MCF 10A (cell line): ENCODE data around the gene DNAJC16. TPM values are rescaled to one million over a fixed set of nuclear protein-coding genes. Genes with fewer than 3 reads are reported as not detected.

Source experiments
- Bru-seq: library from RNA; stranded (reverse); fragments of 400-500 nt; gene quantifications from one replicate; lab custom pipeline; 2021; lab: Mats Ljungman, UMichigan
- BruChase-seq, 2 experiments: library from RNA; stranded (reverse); fragments of 400-500 nt; gene quantifications; one replicate each; lab custom pipeline; 2021; lab: Mats Ljungman, UMichigan
- BruUV-seq: library from RNA; stranded (reverse); fragments of 400-500 nt; replicated peaks from 2 replicates; lab custom pipeline; 2021; lab: Mats Ljungman, UMichigan
- CTCF ChIA-PET: fragments of 300-600 bp; sonication (Branson Sonifier 250); formaldehyde crosslinking; extraction: SDS; loops from one replicate; lab custom pipeline; 2021; ENCODE audit warnings: antibody characterized with exemption, inconsistent platforms; lab: Yijun Ruan, JAX
- POLR2A ChIA-PET: fragments of 300-600, 350-650 bp; sonication (Branson Sonifier 250); formaldehyde crosslinking; extraction: SDS; loops from one replicate; lab custom pipeline; 2020; ENCODE audit warnings: antibody characterized with exemption, inconsistent platforms; lab: Yijun Ruan, JAX
- DNase-seq: peaks from one replicate; pipeline ENCODE4 v3.0.0-alpha.2; 2018; ENCODE audit not compliant: unreplicated experiment
- H3K27ac Mint-ChIP-seq: one replicate; pipeline ENCODE4 v1.8.0; 2022; ENCODE audit warnings: mild to moderate bottlenecking, low read depth, mixed read lengths; ENCODE audit not compliant: unreplicated experiment
- H3K27me3 Mint-ChIP-seq: one replicate; pipeline ENCODE4 v1.8.0; 2022; ENCODE audit warnings: mixed read lengths; ENCODE audit not compliant: insufficient read depth, unreplicated experiment
- H3K36me3 Mint-ChIP-seq: one replicate; pipeline ENCODE4 v1.8.0; 2022; ENCODE audit warnings: mild to moderate bottlenecking, moderate library complexity, mixed read lengths; ENCODE audit not compliant: insufficient read depth, unreplicated experiment
- H3K4me1 Mint-ChIP-seq: one replicate; pipeline ENCODE4 v1.8.0; 2022; ENCODE audit warnings: mixed read lengths; ENCODE audit not compliant: insufficient read depth, unreplicated experiment
- H3K4me3 Mint-ChIP-seq: one replicate; pipeline ENCODE4 v1.8.0; 2022; ENCODE audit warnings: mild to moderate bottlenecking, moderate library complexity, mixed read lengths; ENCODE audit not compliant: unreplicated experiment
- H3K9me3 Mint-ChIP-seq: one replicate; pipeline ENCODE4 v1.8.0; 2022; ENCODE audit warnings: mixed read lengths; ENCODE audit not compliant: unreplicated experiment
- CTCF ChIP-seq: fragments of 200-600 bp; IDR thresholded peaks from one replicate; pipeline ENCODE4 v1.8.0; 2022; ENCODE audit warnings: antibody characterized with exemption, mild to moderate bottlenecking; ENCODE audit not compliant: unreplicated experiment
- intact Hi-C: fragments of 100-400 bp; cut with micrococcal nuclease; formaldehyde crosslinking; loops from 2 replicates; pipeline ENCODE4 v1.14.1; 2022
- long read RNA-seq: library from polyadenylated mRNA; stranded (forward); transcript quantifications from one replicate; pipeline ENCODE4 v2.0.0, GENCODE V29; 2022
- total RNA-seq: library from RNA; stranded (reverse); gene quantifications from 2 replicates; pipeline ENCODE4 v1.2.3, GENCODE V29; 2022

Gene DNAJC16
- 17.2 and 26.5 TPM in 2 replicates for total RNA-seq
- percentile 75 among the genes with signal in this experiment for Bru-seq, nascent RNA
- percentile 90 among the genes with signal in this experiment for BruChase-seq, experiment 1, labeled RNA remaining after a 6-hour chase
- percentile 85 among the genes with signal in this experiment for BruChase-seq, experiment 2, labeled RNA remaining after a 2-hour chase
- long read RNA-seq, full-length matches to known transcripts = 6 of 10 reads
- long read RNA-seq, partial matches to known transcripts = 2 of 10 reads
- long read RNA-seq, other reads (novel, unspliced or antisense) = 2 of 10 reads

- Mint-ChIP-seq H3K4me3 (peak within 1 kb of the TSS; percentile 92), H3K27me3 (no peaks in the 10 kb centered on the region), H3K27ac (peak within 1 kb of the TSS; percentile 100), H3K9me3 (no peaks in the 10 kb centered on the region), H3K36me3 (peaks cover 33% of the 10 kb centered on the region), H3K4me1 (peaks cover 16% of the 10 kb centered on the region)
- DNase-seq = peak; percentile 100
- ChIA-PET POLR2A (interaction anchor here (0.5 to 3.4 kb wide), 27 partner anchors 8 to 1097 kb away, joined by 3 to 36 read pairs (median 3); partner anchors contain the start of gene DDI2), CTCF (interaction anchor here (0.6 to 1.3 kb wide), 3 partner anchors 100 to 213 kb away, joined by 3 to 4 read pairs (median 3); no protein-coding TSS in a partner anchor)
- intact Hi-C loops = loop anchor here (1.0 kb wide), 1 partner anchor 92 kb away; no protein-coding TSS in a partner anchor
- no TSS peak for BruUV-seq
- TF ChIP-seq CTCF = no peak
These were observed at the start of gene DNAJC16 for GRCh38 chr1:15526490-15527339. DNAJC16 (plus strand) TSS chr1:15526848; CDS start chr1:15529106, 2,258 bp downstream.

GRCh38 chr1:15476927-15477326, 49.7 kb upstream of the DNAJC16 start:
- DNase-seq = no peak
- Mint-ChIP-seq H3K9me3 (no peaks in the 10 kb centered on the region), H3K27me3 (no peaks in the 10 kb centered on the region), H3K4me1 (no peaks in the 10 kb centered on the region), H3K36me3 (no peaks in the 10 kb centered on the region), H3K4me3 (no peak overlapping the region), H3K27ac (no peak overlapping the region)
- no peak for TF ChIP-seq CTCF
- BruUV-seq = no TSS peak
- CTCF ChIA-PET = no interaction called here
- POLR2A ChIA-PET = no interaction called here
- intact Hi-C loops = no loop called here

- H3K36me3 Mint-ChIP-seq = no peaks in the 10 kb centered on the region
- no peak for DNase-seq
- no peaks in the 10 kb centered on the region for H3K9me3 Mint-ChIP-seq
- ChIA-PET POLR2A (no interaction called here), CTCF (interaction anchor here (0.6 to 0.7 kb wide), 2 partner anchors 21 to 1314 kb away, joined by 3 read pairs; no protein-coding TSS in a partner anchor)
- no peak overlapping the region for H3K27ac Mint-ChIP-seq
- no peak for TF ChIP-seq CTCF
- H3K4me3 Mint-ChIP-seq = no peak overlapping the region
- H3K27me3 Mint-ChIP-seq = no peaks in the 10 kb centered on the region
- no peaks in the 10 kb centered on the region for H3K4me1 Mint-ChIP-seq
- BruUV-seq = no TSS peak
- intact Hi-C loops = no loop called here
These were observed 48.9 kb upstream of the DNAJC16 start for GRCh38 chr1:15477646-15478212.
